Neural progenitor cell (in vitro differentiated cells): ENCODE data around the gene AQP5.

Experiments
- CTCF ChIP-seq: fragments of 200-600 bp; sonication (generic); IDR thresholded peaks from 2 replicates; pipeline ENCODE4 v1.5.1; 2017; ENCODE audit warnings: antibody characterized with exemption, mild to moderate bottlenecking
- EZH2 ChIP-seq: fragments of 200-600 bp; sonication (generic); IDR thresholded peaks from 2 replicates; pipeline ENCODE4 v1.6.1; 2017; ENCODE audit warnings: antibody characterized with exemption, mild to moderate bottlenecking, moderate library complexity
- EZH2phosphoT487 ChIP-seq: fragments of 200-600 bp; sonication (generic); IDR thresholded peaks from 2 replicates; pipeline ENCODE4 v1.6.1; 2017; ENCODE audit warnings: antibody characterized with exemption

- no peak for TF ChIP-seq CTCF
- TF ChIP-seq EZH2phosphoT487: no peak
- no peak for TF ChIP-seq EZH2
Measured at GRCh38 chr12:49990273-49990672, 28.6 kb downstream of the AQP5 start.
